Purkinje cell (primary cell): Measurements from ENCODE around the gene PPIB. TPM values are rescaled to one million over a fixed set of nuclear protein-coding genes. Genes with fewer than 3 reads are reported as not detected.

ENCODE experiments used
- polyA plus RNA-seq: library from polyadenylated mRNA; unstranded; fragments of >200 nt; fragmentation: Nextera tagmentation; gene quantifications from 2 replicates; pipeline ENCODE4 v1.2.1, GENCODE V29; 2014

The PPIB gene
- polyA plus RNA-seq = 345 and 379 TPM in 2 replicates

DNA sequence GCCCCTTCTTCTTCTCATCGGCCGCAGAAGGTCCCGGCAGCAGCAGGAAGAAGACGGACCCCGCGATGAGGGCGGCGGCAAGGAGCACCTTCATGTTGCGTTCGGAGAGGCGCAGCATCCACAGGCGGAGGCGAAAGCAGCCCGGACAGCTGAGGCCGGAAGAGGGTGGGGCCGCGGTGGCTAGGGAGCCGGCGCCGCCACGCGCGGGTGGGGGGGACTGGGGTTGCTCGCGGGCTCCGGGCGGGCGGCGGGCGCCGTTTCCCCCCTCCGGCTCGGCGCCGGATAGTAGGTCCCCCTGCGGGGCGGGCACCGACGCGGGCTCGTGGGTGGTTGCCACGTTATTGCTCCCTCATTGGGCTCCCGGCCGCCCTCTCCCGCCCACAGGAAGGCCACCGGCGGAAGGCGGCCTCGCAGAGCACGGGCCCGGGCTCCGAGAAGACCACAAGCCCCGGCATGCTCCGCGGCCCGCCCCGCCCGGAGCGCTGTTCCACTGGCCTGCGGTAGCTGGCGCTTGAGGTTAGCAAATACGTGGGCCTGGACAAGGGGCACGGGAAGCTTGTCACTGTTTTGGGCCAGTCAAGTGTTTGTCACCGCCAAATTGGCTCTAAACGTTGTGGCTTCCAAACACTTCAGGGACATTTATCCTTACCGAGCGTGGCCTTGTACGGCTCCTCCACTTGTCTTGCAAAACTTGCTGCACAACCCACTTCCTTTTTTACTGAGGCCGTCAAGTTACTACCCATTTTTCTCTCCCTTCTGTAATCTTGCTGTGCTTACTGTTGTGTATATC, at the start of gene PPIB:
Gene PPIB, minus strand, starts transcription at position 154 of the 790 bp plus-strand sequence. Its CDS starts 36 bp downstream, at position 118.

DNA sequence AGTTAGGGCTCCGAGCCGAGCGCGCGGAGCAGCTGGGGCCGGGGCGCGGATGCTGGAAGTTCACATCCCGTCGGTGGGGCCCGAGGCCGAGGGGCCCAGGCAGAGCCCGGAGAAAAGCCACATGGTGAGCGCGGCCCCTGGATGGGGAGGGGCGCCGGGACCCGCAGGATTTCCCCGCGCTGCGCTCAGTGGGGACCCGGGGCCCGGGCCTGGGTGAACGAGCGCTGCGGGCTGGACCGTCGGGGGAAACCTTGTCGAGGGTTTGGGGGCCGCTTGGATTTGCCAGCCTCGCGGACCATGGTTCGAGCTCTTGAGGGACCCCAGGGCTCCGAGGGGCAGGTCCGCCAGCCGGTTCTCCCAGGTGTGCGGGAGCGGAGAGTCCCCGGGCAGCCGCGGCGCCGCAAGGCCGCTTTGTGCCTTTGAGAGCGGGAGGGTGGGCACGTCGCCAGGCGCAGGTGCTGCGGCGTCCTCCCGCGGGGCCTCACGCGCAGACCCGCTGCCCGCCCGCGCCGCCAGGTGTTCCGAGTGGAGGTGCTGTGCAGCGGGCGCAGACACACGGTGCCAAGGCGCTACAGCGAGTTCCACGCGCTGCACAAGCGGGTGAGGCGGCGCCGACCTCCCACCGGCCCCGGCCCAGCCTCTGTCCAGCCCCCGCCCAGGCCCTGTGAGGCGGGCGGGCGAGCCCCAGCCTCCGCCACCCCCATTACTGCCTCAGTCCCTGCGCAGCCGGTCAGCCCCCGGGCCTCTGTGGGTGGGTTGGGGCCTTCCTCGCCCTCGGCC, 10.9 kb downstream of the PPIB start, which contains the start of gene SNX22:
Gene SNX22, plus strand, starts transcription at position 5 of the 780 bp plus-strand sequence. Its CDS starts 45 bp downstream, at position 50.

Other genes with a start within 250 kb of the PPIB start
- 0.29 and 0.46 TPM in 2 replicates for gene DAPK2, start 116.5 kb downstream of the PPIB start, polyA plus RNA-seq
- 122 and 130 TPM in 2 replicates for gene CIAO2A, start 69.2 kb downstream of the PPIB start, polyA plus RNA-seq
- gene SNX1, start 67.0 kb downstream of the PPIB start, polyA plus RNA-seq = 21.7 and 29.4 TPM in 2 replicates
- gene SNX22, start 11.3 kb downstream of the PPIB start, polyA plus RNA-seq = 1.1 and 1.7 TPM in 2 replicates
- gene CSNK1G1, start 193.2 kb upstream of the PPIB start, polyA plus RNA-seq = 3.8 and 7.3 TPM in 2 replicates
- gene PCLAF, start 218.4 kb upstream of the PPIB start, polyA plus RNA-seq = 0.11 and 2.1 TPM in 2 replicates
- 21.2 and 21.9 TPM in 2 replicates for gene TRIP4, start 224.8 kb upstream of the PPIB start, polyA plus RNA-seq